ENCODE data around the gene TRMT11. TPM values are rescaled to one million over a fixed set of nuclear protein-coding genes. Genes with fewer than 3 reads are reported as not detected.

Gene TRMT11
- total and polyA plus RNA-seq, 2 of the 13 experiments (the other 11 are each of a cell fraction or from before 2014, with no cell fraction given) = 42.2 to 81.9 TPM

- TF ChIP-seq, protein P1, sequence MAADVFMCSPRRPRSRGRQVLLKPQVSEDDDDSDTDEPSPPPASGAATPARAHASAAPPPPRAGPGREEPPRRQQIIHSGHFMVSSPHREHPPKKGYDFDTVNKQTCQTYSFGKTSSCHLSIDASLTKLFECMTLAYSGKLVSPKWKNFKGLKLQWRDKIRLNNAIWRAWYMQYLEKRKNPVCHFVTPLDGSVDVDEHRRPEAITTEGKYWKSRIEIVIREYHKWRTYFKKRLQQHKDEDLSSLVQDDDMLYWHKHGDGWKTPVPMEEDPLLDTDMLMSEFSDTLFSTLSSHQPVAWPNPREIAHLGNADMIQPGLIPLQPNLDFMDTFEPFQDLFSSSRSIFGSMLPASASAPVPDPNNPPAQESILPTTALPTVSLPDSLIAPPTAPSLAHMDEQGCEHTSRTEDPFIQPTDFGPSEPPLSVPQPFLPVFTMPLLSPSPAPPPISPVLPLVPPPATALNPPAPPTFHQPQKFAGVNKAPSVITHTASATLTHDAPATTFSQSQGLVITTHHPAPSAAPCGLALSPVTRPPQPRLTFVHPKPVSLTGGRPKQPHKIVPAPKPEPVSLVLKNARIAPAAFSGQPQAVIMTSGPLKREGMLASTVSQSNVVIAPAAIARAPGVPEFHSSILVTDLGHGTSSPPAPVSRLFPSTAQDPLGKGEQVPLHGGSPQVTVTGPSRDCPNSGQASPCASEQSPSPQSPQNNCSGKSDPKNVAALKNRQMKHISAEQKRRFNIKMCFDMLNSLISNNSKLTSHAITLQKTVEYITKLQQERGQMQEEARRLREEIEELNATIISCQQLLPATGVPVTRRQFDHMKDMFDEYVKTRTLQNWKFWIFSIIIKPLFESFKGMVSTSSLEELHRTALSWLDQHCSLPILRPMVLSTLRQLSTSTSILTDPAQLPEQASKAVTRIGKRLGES (CRISPR knock-in tag; IDR thresholded peaks at IDR 0.05; ENCODE audit: borderline replicate concordance) = no peak
- TF ChIP-seq, protein P2, sequence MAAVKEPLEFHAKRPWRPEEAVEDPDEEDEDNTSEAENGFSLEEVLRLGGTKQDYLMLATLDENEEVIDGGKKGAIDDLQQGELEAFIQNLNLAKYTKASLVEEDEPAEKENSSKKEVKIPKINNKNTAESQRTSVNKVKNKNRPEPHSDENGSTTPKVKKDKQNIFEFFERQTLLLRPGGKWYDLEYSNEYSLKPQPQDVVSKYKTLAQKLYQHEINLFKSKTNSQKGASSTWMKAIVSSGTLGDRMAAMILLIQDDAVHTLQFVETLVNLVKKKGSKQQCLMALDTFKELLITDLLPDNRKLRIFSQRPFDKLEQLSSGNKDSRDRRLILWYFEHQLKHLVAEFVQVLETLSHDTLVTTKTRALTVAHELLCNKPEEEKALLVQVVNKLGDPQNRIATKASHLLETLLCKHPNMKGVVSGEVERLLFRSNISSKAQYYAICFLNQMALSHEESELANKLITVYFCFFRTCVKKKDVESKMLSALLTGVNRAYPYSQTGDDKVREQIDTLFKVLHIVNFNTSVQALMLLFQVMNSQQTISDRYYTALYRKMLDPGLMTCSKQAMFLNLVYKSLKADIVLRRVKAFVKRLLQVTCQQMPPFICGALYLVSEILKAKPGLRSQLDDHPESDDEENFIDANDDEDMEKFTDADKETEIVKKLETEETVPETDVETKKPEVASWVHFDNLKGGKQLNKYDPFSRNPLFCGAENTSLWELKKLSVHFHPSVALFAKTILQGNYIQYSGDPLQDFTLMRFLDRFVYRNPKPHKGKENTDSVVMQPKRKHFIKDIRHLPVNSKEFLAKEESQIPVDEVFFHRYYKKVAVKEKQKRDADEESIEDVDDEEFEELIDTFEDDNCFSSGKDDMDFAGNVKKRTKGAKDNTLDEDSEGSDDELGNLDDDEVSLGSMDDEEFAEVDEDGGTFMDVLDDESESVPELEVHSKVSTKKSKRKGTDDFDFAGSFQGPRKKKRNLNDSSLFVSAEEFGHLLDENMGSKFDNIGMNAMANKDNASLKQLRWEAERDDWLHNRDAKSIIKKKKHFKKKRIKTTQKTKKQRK (IDR thresholded peaks at IDR 0.05; ENCODE audit: low read length) = no peak
- TF ChIP-seq ZSCAN21 (CRISPR knock-in tag; IDR thresholded peaks at IDR 0.05; ENCODE audit: borderline replicate concordance) = peak; percentile 85
- TF ChIP-seq ZNF430 (CRISPR knock-in tag; IDR thresholded peaks at IDR 0.05) = peak; percentile 92
- peak; percentile 98 for TF ChIP-seq SPEN (CRISPR knock-in tag; IDR thresholded peaks at IDR 0.05; ENCODE audit: low read depth)
- 0 out of 2 replicates have a peak, but pooled peaks have one; percentile 30 for TF ChIP-seq MEIS1 (CRISPR knock-in tag; IDR thresholded peaks at IDR 0.05; ENCODE audit: borderline replicate concordance)
- TF ChIP-seq ZBTB37 (CRISPR knock-in tag; IDR thresholded peaks at IDR 0.05) = peak; percentile 59; the same call in 1 of the 2 replicates
- TF ChIP-seq, protein P3, sequence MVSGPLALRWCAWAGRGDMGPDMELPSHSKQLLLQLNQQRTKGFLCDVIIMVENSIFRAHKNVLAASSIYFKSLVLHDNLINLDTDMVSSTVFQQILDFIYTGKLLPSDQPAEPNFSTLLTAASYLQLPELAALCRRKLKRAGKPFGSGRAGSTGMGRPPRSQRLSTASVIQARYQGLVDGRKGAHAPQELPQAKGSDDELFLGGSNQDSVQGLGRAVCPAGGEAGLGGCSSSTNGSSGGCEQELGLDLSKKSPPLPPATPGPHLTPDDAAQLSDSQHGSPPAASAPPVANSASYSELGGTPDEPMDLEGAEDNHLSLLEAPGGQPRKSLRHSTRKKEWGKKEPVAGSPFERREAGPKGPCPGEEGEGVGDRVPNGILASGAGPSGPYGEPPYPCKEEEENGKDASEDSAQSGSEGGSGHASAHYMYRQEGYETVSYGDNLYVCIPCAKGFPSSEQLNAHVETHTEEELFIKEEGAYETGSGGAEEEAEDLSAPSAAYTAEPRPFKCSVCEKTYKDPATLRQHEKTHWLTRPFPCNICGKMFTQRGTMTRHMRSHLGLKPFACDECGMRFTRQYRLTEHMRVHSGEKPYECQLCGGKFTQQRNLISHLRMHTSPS (CRISPR knock-in tag; IDR thresholded peaks at IDR 0.05; ENCODE audit: low read depth) = peak; percentile 41; the same call in 1 of the 2 replicates
- peak; percentile 99 for TF ChIP-seq ARID2 (CRISPR knock-in tag; IDR thresholded peaks at IDR 0.05; ENCODE audit: borderline replicate concordance)
- TF ChIP-seq SMC3 (IDR thresholded peaks at IDR 0.05; ENCODE audit: low read length) = peak; percentile 48; the same call in 1 of the 2 replicates
- peak; percentile 30; the same call in 1 of the 2 replicates for TF ChIP-seq ZNF121 (CRISPR knock-in tag; IDR thresholded peaks at IDR 0.05)
- TF ChIP-seq KAT2B (IDR thresholded peaks at IDR 0.05; ENCODE audit: borderline replicate concordance, low read depth, low read length) = no peak
- no peak for TF ChIP-seq ZFP36L2 (CRISPR knock-in tag; IDR thresholded peaks at IDR 0.05)
- TF ChIP-seq MLX (CRISPR knock-in tag; IDR thresholded peaks at IDR 0.05) = no peak
- peak; percentile 88; the same call in 1 of the 2 replicates for TF ChIP-seq ELF4 (CRISPR knock-in tag; IDR thresholded peaks at IDR 0.05; ENCODE audit: borderline replicate concordance)
- TF ChIP-seq MEF2D (CRISPR knock-in tag; IDR thresholded peaks at IDR 0.05) = peak; percentile 94; the same call in 1 of the 2 replicates
- TF ChIP-seq ZNF501 (CRISPR knock-in tag; IDR thresholded peaks at IDR 0.05) = peak; percentile 100
Observed at GRCh38 chr6:125956506-125957390, 29.6 kb upstream of the TRMT11 start, which contains the start of gene HINT3 (continued).

Data from HepG2 (cell line).